Right ventricle myocardium inferior (tissue), 1 donor: Measurements from ENCODE around the gene SERPINA12. TPM values are rescaled to one million over a fixed set of nuclear protein-coding genes. Genes with fewer than 3 reads are reported as not detected.

ENCODE experiments used
- ATAC-seq: fragments of 200-7000 bp; cut with Tn5 transposase; one replicate; pipeline ENCODE4 v1.9.1; 2020; ENCODE audit warnings: mild to moderate bottlenecking, moderate library complexity
- DNase-seq: peaks from one replicate; pipeline ENCODE4 v3.0.0; 2021; ENCODE audit errors: missing footprints
- intact Hi-C: fragments of 100-400 bp; cut with DNase I; formaldehyde crosslinking; loops from one replicate; pipeline ENCODE4 v1.11.0; 2022
- total RNA-seq: library from RNA; stranded (reverse); fragmentation: NEBNext Ultra II Directional; extraction: Animal tissue kit (Norgen Biotek cat#: 25700); gene quantifications from one replicate; pipeline ENCODE4 v1.2.1, GENCODE V29; 2021
- donor health status: DM: no; HTN: yes; CAD: no; lungs with severe emphysema.

Gene SERPINA12
- total RNA-seq, 1 donor from 2014 or later: not detected

GRCh38 chr14:94451091-94451771 is 58.0 kb downstream of the SERPINA12 start:
- intact Hi-C loops: no loop called here
- ATAC-seq (no peak), DNase-seq (no peak)

- DNase-seq (no peak), ATAC-seq (no peak)
- intact Hi-C loops: no loop called here
Observed at GRCh38 chr14:94450722-94451090, 58.6 kb downstream of the SERPINA12 start.

GRCh38 chr14:94449930-94450329 is 59.3 kb downstream of the SERPINA12 start:
- ATAC-seq (no peak), DNase-seq (no peak)
- intact Hi-C loops: no loop called here

- intact Hi-C loops: no loop called here
- DNase-seq: no peak
- ATAC-seq: no peak
Observed at GRCh38 chr14:94448071-94448808, 61.0 kb downstream of the SERPINA12 start.

GRCh38 chr14:94447206-94447605 is 62.1 kb downstream of the SERPINA12 start:
- intact Hi-C loops: no loop called here
- DNase-seq (no peak), ATAC-seq (no peak)

GRCh38 chr14:94446126-94446525 is 63.1 kb downstream of the SERPINA12 start:
- intact Hi-C loops: no loop called here
- DNase-seq (no peak), ATAC-seq (no peak)

- ATAC-seq: no peak
- DNase-seq: no peak
- intact Hi-C loops: no loop called here
Observed at GRCh38 chr14:94445003-94445402, 64.3 kb downstream of the SERPINA12 start.

GRCh38 chr14:94441531-94442205 is 67.6 kb downstream of the SERPINA12 start:
- ATAC-seq (no peak), DNase-seq (no peak)
- intact Hi-C loops: no loop called here

GRCh38 chr14:94441130-94441529 is 68.1 kb downstream of the SERPINA12 start:
- ATAC-seq: no peak
- intact Hi-C loops: no loop called here
- no peak for DNase-seq

GRCh38 chr14:94439453-94440057 is 69.7 kb downstream of the SERPINA12 start:
- ATAC-seq: no peak
- no peak for DNase-seq
- intact Hi-C loops: no loop called here

Other genes starting within 250 kb of the SERPINA12 start
- gene SERPINA10, start 216.2 kb downstream of the SERPINA12 start, total RNA-seq: not detected
- gene SERPINA6, start 186.1 kb downstream of the SERPINA12 start, total RNA-seq: not detected
- not detected for gene SERPINA2, start 142.8 kb downstream of the SERPINA12 start, total RNA-seq
- gene SERPINA1, start 120.9 kb downstream of the SERPINA12 start, total RNA-seq: 9.1 TPM
- gene SERPINA11, start 56.7 kb downstream of the SERPINA12 start, total RNA-seq: not detected
- not detected for gene SERPINA9, start 33.3 kb downstream of the SERPINA12 start, total RNA-seq
- not detected for gene SERPINA4, start 52.0 kb upstream of the SERPINA12 start, total RNA-seq
- gene SERPINA5, start 72.0 kb upstream of the SERPINA12 start, total RNA-seq: 4.1 TPM
- 112 TPM for gene SERPINA3, start 102.9 kb upstream of the SERPINA12 start, total RNA-seq